HG03521 (cell line): ENCODE results near the gene SLC45A1.
A peak's percentile ranks its signal among the peaks of the same experiment; 100 is the strongest.
"Not testable (repeated sequence)": the region's sequence is repeated elsewhere in the genome, so short reads cannot be mapped to it uniquely, and the experiment has no call there.

Experiments
- ATAC-seq: cut with Tn5 transposase; IDR thresholded peaks from one replicate; pipeline ENCODE4 v1.9.1; 2021; ENCODE audit warnings: mild to moderate bottlenecking, moderate library complexity; ENCODE audit not compliant: unreplicated experiment

Gene SLC45A1

DNA sequence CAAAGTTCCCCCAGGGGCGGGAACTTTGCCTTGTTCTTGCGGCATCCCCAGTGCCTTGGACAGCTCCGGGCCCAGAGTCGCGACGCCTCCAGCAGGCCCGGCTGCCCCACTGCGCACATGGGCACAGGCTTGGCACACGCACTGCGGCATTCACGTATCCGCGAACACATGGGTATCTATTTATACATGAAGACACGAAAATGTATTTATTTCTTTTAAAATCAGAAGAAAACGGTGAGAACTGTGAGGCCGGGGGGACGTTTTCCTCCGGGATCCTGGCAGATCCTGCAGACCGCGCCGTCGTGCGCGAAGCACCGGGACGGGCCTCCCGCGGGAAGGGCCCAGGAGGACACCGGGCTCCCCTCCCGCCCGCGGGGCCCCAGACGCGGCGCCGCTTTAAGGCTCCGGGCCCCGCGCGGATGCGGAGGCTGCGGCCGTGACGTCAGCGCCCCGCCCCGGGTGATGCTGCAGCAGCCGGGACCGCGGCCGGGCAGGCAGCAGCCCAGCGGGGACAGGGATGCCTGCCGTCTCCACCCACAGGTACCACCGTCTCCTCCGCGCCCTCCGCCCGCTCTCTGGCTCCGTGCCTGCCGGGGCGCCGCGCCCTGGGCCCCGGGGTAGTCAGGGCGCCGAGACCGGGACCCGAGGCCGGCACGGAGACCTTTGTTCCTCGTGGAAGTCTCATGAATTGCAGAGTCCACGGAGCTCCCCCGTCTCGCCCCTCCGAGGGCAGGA lies at the start of gene SLC45A1:
SLC45A1 (plus strand) TSS at position 468 of the 735 bp plus-strand sequence. CDS start 6,216 bp downstream, outside the sequence.
- no peak for ATAC-seq

DNA sequence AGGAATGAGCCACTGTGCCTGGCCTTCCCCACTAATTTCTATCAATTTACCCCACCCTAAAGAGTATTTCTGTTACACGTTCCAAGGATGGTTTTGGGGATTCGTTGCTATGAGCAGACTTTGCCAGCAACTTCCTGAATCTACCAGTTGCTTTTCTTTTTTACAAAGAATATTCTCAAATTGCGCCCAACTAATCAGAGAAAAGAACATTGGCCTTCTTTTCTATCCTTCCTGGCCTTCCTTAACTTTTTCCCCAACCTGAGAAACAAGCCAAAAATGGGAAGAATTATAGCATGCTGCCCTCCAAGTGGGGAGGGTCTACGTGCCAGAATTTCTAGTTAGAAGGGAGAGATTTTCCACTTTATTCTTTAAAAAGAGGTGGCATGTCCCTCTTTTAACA lies 44.9 kb upstream of the SLC45A1 start:
- ATAC-seq, result no peak

DNA sequence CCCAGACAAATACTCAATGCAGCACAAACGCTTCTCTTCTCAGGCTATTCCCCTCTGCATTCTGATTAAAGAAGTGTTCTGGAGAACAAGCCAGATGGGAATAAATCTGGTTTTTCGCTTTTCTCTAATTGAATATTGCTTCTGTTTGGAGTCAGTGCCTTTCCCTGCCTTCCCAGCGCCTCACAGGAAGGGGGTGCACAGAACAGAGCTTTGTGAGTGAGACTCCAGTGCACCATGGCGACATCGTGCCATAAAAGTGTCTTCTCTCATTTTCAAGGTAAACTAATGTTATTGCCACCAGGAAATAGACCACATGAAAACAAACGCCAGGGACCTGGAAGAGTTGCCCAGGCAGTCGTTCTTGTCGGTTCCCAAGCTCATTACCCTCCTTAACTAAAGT lies 43.6 kb upstream of the SLC45A1 start:
- no peak for ATAC-seq

DNA sequence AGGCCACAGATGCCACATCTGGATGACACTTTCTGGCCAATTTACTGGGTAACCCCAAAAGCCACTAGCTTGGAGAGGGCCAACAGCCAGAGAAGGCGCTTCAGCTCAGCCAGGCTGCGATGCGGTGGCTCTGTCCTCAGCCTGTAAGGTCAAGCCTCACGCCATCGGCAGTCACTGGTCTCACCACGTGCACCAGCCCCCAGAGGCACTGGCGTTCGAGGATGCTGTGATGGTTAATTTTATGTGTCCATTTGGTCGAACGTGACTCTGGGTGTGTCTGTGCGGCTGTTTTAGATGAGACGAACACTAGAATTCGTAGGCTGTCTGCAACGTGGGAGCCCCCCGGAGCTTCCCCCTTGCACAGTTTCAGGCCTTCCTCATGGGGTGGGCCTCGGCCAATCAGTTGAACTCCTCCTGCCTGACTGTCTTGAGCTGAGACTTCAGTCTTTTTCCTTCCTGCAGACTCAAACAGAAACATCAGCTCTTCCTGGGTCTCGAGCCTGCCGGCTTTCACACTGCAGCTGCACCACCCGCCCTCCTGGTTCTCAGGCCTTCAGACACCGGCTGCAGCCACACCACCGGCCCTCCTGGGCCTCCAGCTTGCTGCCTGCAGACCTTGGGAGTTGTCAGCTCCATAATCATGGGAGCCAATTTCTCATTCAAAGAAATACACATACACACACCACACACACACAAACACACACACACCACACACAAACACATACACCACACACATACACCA lies 41.6 kb upstream of the SLC45A1 start:
- no peak for ATAC-seq

DNA sequence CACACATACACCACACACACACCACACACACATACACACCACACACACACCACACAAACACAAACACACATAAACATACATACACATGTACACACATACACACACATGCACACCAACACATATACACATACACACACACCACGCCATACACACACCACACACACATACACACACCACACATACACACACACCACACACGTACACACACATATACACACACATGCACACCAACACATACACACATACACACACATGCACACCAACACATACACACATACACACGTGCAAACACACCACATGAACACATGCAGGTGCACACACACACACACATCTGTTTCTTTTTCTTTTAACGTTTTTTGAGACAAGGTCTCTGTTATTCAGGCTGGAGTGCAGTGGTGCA lies 41.0 kb upstream of the SLC45A1 start:
- ATAC-seq, result no peak

DNA sequence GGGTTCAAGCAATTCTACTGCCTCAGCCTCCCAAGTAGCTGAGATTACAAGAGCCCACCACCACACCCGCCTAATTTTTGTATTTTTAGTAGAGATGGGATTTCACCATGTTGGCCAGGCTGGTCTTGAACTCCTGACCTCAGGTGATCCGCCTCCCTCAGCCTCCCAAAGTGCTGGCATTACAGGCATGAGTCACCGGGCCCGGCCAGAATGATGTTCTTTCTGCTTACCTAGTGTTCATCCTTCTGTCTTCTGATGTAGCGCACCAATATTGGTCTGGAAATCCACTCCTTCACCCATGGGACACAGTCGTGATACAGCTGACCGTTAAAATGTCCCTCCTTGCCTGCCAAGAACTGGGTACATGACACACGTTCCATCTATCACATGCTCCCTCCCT lies 39.2 kb upstream of the SLC45A1 start:
- not testable (repeated sequence) for ATAC-seq

DNA sequence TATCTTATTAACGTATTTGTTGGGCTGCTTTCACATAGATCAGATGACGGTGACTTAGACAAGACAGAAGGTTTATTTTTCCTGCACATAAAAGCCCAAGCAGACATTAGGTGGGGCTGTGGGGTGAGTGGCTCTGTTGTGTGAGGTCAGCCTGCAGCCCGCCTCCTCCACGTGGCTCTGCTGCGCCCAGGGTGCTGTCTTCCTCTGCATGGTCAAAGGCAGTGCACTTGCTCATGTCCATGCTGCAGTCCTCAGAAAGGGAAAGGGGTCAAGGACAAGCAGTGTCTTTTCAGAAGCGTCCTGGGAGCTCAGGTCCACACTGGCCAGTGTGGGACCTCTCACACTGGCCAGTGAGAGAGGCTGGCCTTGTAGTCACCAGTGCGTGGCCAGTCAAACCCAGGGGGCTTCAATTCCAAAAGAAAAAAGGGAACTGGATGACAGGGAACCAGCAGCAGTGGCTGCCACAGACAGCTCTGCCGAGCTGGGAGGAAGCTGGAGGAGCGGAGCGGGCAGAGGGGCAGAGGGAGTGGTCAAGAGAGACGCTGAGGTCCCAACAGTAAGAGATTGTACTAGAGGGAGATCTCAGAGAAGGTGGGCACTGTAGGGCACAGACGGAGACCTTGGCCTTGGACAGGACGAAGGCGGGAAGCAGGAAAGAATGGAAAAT lies 35.9 kb upstream of the SLC45A1 start:
- no peak for ATAC-seq

DNA sequence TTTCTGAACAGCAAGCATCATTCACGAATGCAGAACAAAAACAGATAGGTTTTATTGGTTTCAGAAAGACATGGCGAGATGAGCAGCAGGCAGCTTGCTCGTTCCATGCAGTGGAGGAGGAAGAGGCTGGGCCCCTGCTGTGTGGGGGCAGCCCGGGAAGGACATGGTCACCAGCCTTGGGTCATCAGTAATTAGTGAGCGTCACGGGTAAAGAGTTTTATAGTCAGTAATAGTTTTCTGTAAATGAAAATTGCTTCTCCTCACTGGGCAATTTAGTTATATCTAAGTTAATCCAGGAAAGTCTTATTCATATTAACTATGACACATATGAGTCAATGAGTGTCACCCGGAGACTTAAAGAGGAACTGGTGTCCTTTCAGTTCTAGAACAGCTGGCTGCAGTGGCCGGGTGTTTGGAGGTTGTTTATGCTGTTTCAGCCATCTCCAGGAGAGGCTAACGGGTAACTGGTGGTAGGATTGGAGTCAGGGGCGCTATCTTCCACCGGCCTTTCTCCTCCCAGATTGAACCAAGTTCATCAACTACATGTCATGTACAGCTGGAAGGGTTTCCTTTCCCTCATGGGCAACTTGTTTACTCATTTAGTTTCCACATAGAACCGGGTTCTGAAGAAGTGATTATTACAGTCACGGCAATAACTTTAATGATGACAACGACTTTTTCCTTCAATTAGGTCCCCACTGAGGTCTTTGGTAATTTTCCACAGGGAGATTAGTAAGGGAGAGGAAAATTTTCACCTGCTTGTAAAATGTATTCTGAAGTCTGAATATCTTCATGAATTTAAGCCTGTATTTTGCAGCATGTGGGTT lies 34.6 kb upstream of the SLC45A1 start:
- ATAC-seq, result peak; percentile 96

DNA sequence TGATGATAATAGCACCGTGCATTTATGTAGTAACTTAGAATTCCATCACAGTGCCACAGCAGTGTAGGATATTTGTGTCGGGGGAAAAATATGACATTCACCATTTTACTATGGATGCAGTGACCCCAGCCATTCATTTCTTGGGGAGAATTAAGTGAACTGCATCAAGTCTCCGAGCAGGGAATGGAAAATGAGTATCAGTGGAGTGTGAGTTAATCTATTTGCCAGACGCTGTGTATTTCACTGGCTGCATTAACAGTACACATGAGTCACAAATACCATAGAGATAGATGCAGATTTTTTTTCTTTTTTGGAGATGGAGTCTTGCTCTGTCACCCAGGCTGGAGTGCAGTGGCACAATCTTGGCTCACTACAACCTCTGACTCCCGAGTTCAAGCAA lies 33.8 kb upstream of the SLC45A1 start:
- ATAC-seq, result no peak

DNA sequence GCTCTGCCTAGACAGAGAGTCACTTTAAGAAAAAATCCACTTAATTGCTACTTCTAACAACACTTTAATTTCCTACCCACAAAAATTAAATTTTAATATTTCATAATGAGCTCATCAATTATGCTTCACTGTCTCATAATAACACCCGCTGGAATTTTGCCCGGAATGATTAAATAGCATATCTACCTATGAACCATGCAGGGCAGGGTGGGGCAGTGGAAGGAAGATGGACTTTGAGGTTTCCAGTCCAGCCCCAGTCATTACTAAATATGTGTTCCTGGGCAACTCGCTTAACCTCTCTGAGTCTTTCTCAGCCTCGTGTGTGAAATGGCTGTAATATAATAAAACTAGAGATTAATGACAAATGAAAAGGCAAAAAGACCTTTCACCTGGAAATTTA lies 32.8 kb upstream of the SLC45A1 start:
- no peak for ATAC-seq

DNA sequence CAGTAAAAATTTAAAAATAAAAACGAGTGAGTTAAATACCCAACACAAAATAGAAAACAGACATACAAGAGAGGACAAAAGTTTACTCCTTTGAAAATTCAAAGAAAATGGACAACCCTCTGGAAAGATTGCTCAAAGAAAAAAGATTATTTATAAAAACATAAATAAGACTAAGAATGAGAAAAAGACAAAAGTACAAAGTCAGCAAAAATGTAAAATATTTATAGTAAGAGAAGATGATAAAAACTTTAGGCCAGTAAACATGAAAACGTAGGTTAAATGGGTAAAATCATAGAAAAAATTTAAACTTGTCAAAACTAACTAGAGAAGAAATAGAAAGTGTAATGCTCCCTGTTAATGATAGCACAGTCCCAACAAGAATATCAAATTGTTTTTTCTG lies 31.9 kb upstream of the SLC45A1 start:
- no peak for ATAC-seq

DNA sequence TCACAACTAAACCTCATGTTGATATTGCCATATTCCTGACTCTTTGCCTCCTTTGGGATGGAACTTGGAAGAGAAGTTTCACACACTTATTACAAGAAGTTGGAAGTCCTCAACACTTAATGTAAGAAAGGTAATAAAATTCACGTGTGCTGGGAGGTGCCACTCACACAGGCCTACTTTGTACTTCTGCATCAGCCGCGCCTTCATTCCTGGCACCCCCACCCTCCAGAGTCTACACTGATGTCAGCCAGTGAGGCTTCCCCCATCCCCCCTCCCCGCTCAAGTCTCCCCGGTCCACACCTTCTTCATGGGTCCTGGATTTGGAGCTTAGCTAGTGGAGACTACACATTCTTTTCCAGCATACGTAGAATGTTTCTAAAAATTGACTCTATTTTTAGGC lies 24.8 kb upstream of the SLC45A1 start:
- no peak for ATAC-seq

DNA sequence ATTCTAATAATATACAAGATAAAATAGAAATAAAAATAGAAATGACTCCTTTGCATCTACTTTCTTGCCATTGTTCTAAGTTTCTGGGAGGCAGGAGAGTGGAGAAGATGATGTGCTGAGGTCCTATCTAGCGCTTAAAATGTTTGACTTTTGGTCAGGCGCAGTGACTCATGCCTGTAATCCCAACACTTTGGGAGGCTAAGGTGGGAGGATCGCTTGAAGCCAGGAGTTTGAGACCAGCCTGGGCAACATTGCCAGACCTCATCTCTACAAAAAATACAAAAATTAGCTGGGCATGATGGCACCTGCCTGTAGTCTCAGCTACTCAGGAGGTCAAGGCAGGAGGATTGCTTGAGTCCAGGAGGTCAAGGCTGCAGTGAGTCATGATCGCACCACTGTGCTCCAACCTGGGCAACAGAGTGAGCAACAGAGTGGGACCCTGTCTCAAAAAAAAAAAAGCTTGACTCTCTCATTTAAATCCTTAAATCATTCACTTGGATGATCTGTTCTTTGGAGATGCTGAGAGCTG lies 24.2 kb upstream of the SLC45A1 start:
- ATAC-seq, result no peak

DNA sequence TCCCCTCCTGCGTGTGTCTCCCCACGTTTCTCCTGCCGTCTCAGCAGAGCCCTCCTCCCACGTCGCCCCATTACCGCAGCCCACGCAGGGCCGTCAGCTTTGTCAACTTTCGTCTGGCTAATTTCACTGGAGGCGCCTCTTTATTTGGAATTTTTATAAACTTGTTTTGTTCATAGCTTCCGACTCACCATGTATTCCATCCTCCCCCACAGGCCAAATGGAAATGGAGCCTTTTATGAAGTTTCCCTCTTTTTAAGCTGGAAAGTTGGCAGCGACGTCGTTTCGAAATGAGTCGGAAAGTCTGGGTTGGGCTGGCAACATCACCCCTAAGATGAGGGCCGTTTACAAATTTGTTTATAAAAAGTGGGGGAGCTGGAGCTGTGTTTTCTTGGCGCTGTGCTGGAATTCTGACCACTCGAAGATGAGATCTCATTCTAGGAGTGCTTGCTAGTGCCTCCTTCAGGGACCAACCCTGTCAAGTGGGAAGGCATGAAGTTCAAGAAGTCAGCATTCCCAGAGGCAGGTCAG lies 23.7 kb upstream of the SLC45A1 start:
- ATAC-seq, result no peak

DNA sequence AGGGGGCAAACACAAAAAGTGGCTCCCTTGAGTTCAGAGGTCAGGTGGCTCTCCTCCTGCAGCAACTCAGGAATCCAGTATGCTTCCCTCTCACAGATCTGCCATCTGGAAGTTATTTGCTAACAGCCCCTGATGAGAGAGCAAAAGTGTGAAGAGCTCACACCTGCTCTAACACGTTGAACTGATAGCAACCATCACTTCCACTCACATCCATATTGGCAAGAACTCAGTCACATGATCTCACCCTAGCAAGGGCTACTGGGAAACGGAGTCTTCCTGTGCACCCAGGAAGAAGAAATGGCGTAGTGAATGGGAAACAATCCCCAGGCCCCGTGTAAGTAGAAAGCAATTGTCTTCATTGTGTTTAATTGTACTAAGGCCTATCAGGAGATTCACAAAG lies 20.7 kb upstream of the SLC45A1 start:
- no peak for ATAC-seq

DNA sequence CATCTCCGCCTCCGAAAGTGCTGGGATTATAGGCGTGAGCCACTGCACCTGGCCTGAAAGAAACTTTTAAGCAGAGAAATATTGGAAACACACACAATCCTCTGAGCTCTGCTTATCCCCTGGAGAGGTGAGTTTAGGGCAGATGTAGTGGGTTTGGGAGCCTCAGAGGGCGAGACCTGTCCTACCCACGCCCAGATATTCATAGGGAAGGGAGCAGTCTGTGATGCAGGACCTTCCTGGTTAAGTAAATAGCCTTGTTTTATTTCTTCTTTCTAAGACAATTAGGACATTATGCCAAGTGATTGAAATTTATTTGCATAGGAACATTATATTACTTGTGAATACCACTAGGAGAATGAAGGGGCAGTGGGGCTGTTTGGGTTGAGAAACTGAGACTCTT lies 18.0 kb upstream of the SLC45A1 start:
- ATAC-seq, result no peak

DNA sequence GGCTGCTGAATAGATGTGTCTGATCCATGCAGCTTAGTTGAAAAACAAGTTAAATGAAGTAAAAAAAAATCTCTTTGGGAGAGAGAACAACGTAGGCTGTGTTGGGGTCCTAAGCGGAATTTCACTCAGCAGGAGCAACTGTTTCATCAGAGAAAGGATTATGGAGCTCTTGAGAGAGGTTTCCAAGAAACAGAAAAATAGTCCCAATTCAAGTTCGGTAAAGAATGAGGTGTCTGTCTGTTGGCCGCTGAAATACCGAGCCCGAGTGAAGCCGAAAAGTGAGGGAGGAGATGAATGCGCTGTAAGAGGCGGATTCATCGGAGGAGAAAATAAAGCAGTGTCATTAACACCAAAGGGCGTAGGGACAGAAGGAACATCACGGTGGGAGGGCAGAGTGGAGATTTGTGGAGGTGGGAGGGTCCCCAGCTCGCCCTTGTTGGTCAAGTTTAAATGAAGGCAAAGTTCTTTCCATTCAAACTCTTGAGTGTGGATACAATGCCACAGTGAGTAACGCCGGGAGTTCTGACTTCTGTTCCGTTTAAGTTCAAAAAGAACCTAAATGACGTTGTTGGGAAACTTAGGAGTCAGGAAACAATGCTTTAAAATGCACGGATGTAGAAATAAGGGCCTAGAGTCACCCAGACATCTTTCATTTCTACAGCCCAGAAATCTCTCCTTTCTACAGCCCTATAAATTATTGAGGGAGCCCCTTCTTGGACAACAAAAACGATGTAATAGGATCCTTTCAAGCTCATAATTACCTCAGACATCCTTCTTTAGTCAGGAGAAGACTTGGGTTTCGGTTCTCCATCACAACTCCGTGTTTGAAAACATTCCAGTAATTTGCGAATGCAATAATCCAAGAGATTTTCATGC lies 15.6 kb upstream of the SLC45A1 start:
- ATAC-seq, result no peak

DNA sequence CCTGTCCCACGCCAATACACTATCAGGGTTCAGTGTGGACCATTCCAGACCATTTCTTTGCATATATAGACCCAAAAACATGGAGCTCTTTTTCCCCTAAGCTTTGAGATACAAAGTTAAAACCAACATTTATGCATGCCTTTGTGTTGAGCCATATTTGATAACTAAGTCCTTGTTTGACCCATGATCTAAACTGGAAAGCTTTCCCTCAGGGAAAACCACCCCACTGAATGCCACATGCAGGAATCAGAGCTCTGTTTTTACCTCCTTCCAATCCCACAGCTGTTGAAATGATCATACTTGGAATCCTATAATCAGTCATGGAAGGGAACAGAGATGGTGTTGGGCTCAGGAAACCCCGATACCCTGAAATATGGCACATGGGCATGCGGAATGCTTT lies 14.8 kb upstream of the SLC45A1 start:
- ATAC-seq, result no peak

DNA sequence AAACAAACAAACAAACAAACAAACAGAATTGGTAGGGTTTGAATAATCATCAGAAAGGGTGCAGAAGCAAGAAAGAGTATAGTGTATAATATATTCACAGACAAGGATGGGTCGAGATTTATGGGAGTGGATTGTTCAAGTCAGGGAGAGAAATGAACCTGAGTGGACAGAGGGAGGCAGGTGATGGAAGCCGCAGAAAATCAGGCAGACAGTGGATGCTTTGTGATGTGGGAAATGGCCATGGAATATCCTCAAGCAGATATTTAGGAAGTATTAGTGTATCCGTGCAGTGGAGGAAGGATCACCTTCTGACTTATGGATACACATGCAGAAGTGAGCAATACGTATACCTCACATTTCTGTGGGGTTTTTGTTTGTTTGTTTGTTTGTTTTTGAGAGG lies 14.0 kb upstream of the SLC45A1 start:
- ATAC-seq, result no peak

DNA sequence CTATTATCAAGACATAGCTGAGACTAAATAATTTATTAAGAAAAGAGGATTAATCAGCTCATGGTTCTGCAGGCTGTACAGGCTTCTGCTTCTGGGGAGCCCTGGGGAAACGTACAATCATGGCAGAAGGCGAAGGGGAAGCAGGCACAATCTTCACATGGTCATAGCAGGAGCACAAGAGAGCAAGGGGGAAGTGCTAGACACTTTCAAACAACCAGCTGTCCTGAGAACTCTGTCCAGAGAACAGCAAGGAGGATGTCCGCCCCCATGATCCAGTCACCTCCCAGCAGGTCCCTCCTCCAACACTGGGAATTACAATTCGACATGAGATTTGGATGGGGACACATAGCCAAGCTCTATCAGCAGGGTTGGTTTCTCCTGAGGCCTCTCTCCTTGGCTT lies 10.3 kb upstream of the SLC45A1 start:
- no peak for ATAC-seq
